Pancreas (tissue), 10 donors: Measurements from ENCODE around the gene CCDC81. TPM values are rescaled to one million over a fixed set of nuclear protein-coding genes. Genes with fewer than 3 reads are reported as not detected.

Source experiments
- ATAC-seq, 4 donors: fragments of 200-7000 bp; cut with Tn5 transposase; one replicate each; pipeline versions ENCODE4 v1.8.0 to v1.9.1; 2020; ENCODE audit warnings: mild to moderate bottlenecking in 4 of 4, moderate library complexity in 4 of 4
- DNase-seq, 6 donors: peaks; one replicate each; pipeline ENCODE4 v3.0.0-alpha.2; 2020
- FAIRE-seq: peaks from 2 replicates; lab custom pipeline; 2012; peaks lifted over from hg19 to GRCh38; lab: Jason Lieb, UNC
- H3K27ac ChIP-seq, 4 donors: fragments of 200-600 bp; sonication (generic); 1 replicate in 3 of 4; 2 replicates in 1 of 4; pipeline versions ENCODE4 v1.5.0 to v1.8.0; 2020
- H3K27me3 ChIP-seq, 4 donors: fragments of 200-600 bp; one replicate each; pipeline ENCODE4 v1.8.0; 2021
- H3K36me3 ChIP-seq, 3 donors: fragments of 200-600 bp; sonication (generic) in 1 of 3; one replicate each; pipeline versions ENCODE4 v1.5.0 to v1.8.0; 2020 to 2021
- H3K4me1 ChIP-seq, 3 donors: fragments of 200-600 bp; one replicate each; pipeline ENCODE4 v1.8.0; 2021
- H3K4me3 ChIP-seq, 4 donors: fragments of 200-600 bp; sonication (generic) in 2 of 4; one replicate each; pipeline versions ENCODE4 v1.5.0 to v1.8.0; 2020 to 2021
- H3K9me3 ChIP-seq, 4 donors: fragments of 200-600 bp; one replicate each; pipeline ENCODE4 v1.8.0; 2021
- WGBS, 2 donors: extraction: QIAGEN DNeasy Blood & Tissue Kit; methylation state at CpG; one replicate each; pipeline ENCODE4 v1.1.7; 2013; 5-methylcytosine and 5-hydroxymethylcytosine counted together
- intact Hi-C, 3 donors: fragments of 100-400 bp; cut with DNase I; formaldehyde crosslinking; loops; one replicate each; pipeline versions ENCODE4 v1.11.1 to v1.14.2; 2022
- polyA plus RNA-seq, 2 donors: library from polyadenylated mRNA; stranded (reverse); fragments of 200-250 nt; gene quantifications; one replicate each; pipeline ENCODE4 v1.2.3, GENCODE V29; 2013
- total RNA-seq, 6 donors: library from RNA; stranded (reverse); fragmentation: NEBNext Ultra II Directional in 4 of 6; extraction: Animal tissue kit (Norgen Biotek cat#: 25700) in 4 of 6; gene quantifications; one replicate each; pipeline versions ENCODE4 v1.2.1 to v1.2.4, GENCODE V29; 2021 to 2023
- TF ChIP-seq, protein P1 (sequence below), 4 donors: fragments of 200-600 bp; sonication (generic) in 3 of 4; IDR thresholded peaks; one replicate each; pipeline versions ENCODE4 v1.5.0 to v1.8.0; 2021; ENCODE audit warnings: antibody characterized with exemption in 4 of 4
- donor health status: healthy with polysubstance abuse.
- donor health status: DM: no; HTN: no; CAD: no; lungs with moderate emphysema.
- donor health status: DM: no; HTN: no; CAD: no.
- donor health status: control.
- donor health status: control.
- donor health status: Bipolar disorder and iron deficiency.
- donor health status: DM: yes; HTN: yes; CAD: no.
- donor health status: DM: no; HTN: no; CAD: no.
- donor health status: DM: no; HTN: no; CAD: no.
- donor health status: DM: yes; HTN: yes; CAD: no.

Gene CCDC81
- total and polyA plus RNA-seq, 8 donors = 0.09 to 0.77 (median 0.34) TPM; not detected in 1

GRCh38 chr11:86449993-86450629 is 75.4 kb downstream of the CCDC81 start:
- Histone ChIP-seq H3K27ac (no peak overlapping the region), H3K27me3 (no peaks in the 10 kb centered on the region), H3K4me1 (no peaks in the 10 kb centered on the region), H3K4me3 (no peak overlapping the region), H3K36me3 (no peaks in the 10 kb centered on the region), H3K9me3 (no peaks in the 10 kb centered on the region)
- TF ChIP-seq, protein P1, sequence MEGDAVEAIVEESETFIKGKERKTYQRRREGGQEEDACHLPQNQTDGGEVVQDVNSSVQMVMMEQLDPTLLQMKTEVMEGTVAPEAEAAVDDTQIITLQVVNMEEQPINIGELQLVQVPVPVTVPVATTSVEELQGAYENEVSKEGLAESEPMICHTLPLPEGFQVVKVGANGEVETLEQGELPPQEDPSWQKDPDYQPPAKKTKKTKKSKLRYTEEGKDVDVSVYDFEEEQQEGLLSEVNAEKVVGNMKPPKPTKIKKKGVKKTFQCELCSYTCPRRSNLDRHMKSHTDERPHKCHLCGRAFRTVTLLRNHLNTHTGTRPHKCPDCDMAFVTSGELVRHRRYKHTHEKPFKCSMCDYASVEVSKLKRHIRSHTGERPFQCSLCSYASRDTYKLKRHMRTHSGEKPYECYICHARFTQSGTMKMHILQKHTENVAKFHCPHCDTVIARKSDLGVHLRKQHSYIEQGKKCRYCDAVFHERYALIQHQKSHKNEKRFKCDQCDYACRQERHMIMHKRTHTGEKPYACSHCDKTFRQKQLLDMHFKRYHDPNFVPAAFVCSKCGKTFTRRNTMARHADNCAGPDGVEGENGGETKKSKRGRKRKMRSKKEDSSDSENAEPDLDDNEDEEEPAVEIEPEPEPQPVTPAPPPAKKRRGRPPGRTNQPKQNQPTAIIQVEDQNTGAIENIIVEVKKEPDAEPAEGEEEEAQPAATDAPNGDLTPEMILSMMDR (IDR thresholded peaks at IDR 0.05) = no peak
- WGBS, 2 donors = 88% methylated on average over 5 of the region's 5 CpGs
- DNase-seq (no peak), ATAC-seq (no peak), FAIRE-seq (no peak)
- intact Hi-C loops = no loop called here

DNA sequence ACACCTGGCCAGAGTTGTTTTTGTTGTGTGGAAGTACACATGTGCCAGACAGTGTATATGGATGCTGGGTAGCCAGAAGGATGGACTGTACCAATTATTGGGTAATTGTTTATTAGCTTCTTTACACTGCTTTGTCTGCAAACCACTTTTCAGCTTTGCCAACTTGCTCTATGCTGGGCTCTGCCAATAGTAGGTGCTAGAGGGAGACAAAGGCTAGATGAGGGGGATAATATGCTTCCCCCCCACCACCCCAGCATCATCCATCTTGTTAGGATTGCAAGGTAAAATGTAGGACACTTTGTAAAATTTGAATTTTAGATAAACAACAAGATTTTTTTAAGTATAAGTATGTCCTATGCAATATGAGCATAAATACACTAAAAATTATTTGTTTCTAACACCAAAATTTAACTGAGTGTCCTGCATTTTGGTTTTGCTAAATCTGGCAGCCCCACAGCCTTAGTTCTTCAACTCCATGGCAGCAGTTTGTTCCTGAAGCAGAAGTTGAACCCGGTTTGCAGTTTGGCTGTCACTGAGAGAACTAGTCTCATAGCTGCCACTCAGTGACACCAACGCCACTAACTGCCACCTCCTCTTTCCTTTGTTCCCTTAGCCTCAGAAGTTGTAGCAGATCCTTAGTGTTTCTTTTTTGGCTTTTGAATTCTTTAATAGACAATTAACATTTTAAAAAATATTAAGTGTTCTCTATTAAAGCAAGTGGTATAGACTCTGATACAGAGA is 78.8 kb downstream of the CCDC81 start:
- DNase-seq (no peak), ATAC-seq (no peak), FAIRE-seq (no peak)
- Histone ChIP-seq H3K4me1 (no peaks in the 10 kb centered on the region), H3K27me3 (no peaks in the 10 kb centered on the region), H3K27ac (no peak overlapping the region), H3K36me3 (no peaks in the 10 kb centered on the region), H3K9me3 (no peaks in the 10 kb centered on the region), H3K4me3 (no peak overlapping the region)
- TF ChIP-seq, protein P1 (IDR thresholded peaks at IDR 0.05) = no peak
- 73 to 92% methylated on average over 2 of the region's 2 CpGs for WGBS, 2 donors
- intact Hi-C loops = no loop called here

GRCh38 chr11:86456075-86456939 is 81.6 kb downstream of the CCDC81 start:
- FAIRE-seq = no peak
- Histone ChIP-seq H3K27me3 (no peaks in the 10 kb centered on the region), H3K36me3 (no peaks in the 10 kb centered on the region), H3K4me3 (no peak overlapping the region), H3K27ac (peak overlapping the region in 1 of 4 donors; percentile 44), H3K4me1 (peaks cover 0 to 3% (median 0%) of the 10 kb centered on the region in 3 donors), H3K9me3 (no peaks in the 10 kb centered on the region)
- intact Hi-C loops = loop anchor here in 2 of 3 donors (5.0 kb wide), 1 partner anchor 361 kb away; no protein-coding TSS in a partner anchor
- peak; percentile 76 to 86 (median 84) for ATAC-seq
- DNase-seq = peak; percentile 60 to 85 (median 78)
- TF ChIP-seq, protein P1 (IDR thresholded peaks at IDR 0.05) = peak; percentile 71 to 84 (median 72)
- WGBS, 2 donors = 12 to 13% methylated on average over 9 of the region's 9 CpGs

DNA sequence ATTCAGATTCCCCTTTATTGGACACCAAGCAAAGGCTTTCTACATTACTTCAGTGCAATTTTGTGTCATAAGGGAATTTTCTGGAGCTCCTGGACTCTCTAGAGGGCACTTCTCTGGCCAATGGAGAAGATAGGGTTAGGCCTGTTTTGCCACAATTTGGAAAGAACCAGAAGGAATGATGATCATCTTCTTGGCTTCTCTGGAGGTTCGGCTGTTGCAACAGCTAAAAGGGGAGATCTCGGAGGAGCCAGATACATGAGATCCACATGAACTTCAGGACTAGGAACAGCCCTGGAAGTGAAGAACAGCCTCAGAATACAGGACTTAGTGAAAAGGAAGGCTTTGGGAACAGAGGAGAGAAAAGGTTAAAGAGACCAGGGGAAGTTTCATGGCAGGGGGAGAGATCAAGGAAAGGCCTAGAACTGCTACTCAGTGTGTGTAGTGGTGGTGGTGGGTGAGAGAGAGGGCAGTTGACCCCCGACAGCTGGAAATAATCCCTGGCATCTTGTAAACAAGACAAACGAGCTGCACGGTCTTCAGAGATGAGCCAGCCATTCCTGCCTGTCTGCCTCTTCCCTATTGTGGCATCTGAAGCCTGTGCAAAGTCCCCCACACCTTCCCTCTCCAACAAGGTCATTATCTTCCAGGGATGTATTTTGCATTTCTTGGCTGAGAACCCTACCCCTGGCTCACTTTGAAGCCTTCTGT is 83.8 kb downstream of the CCDC81 start:
- Histone ChIP-seq H3K27ac (peak overlapping the region in 2 of 4 donors; percentile 66 to 67), H3K27me3 (no peaks in the 10 kb centered on the region), H3K4me3 (no peak overlapping the region), H3K36me3 (no peaks in the 10 kb centered on the region), H3K4me1 (peaks cover 0 to 3% (median 0%) of the 10 kb centered on the region in 3 donors), H3K9me3 (no peaks in the 10 kb centered on the region)
- intact Hi-C loops = loop anchor here in 2 of 3 donors (5.0 kb wide), 1 partner anchor 359 kb away; no protein-coding TSS in a partner anchor
- ATAC-seq (no peak), FAIRE-seq (no peak), DNase-seq (no peak)
- 78 to 82% methylated on average over 5 of the region's 5 CpGs for WGBS, 2 donors
- TF ChIP-seq, protein P1 (IDR thresholded peaks at IDR 0.05) = no peak
